Neural progenitor cell (in vitro differentiated cells): ENCODE data around the gene ARTN.

Experiments used
- CTCF ChIP-seq: fragments of 200-600 bp; sonication (generic); IDR thresholded peaks from 2 replicates; pipeline ENCODE4 v1.5.1; 2017; ENCODE audit warnings: antibody characterized with exemption, mild to moderate bottlenecking
- EZH2 ChIP-seq: fragments of 200-600 bp; sonication (generic); IDR thresholded peaks from 2 replicates; pipeline ENCODE4 v1.6.1; 2017; ENCODE audit warnings: antibody characterized with exemption, mild to moderate bottlenecking, moderate library complexity

GRCh38 chr1:43902058-43902831 is 31.4 kb upstream of the ARTN start:
- no peak for TF ChIP-seq CTCF
- TF ChIP-seq EZH2 = no peak
